Thoracic aorta (tissue), 2 donors: ENCODE measurements around the gene CEP112. TPM values are rescaled to one million over a fixed set of nuclear protein-coding genes. Genes with fewer than 3 reads are reported as not detected.

ENCODE experiments used
- ATAC-seq: fragments of 150-250 bp; one replicate; pipeline ENCODE4 v1.8.0; 2017; ENCODE audit warnings: low read depth; ENCODE audit not compliant: insufficient number of reproducible peaks, low FRiP score
- DNase-seq: peaks from one replicate; pipeline ENCODE4 v3.0.0-alpha.2; 2020; ENCODE audit warnings: low spot score
- H3K27ac ChIP-seq, 2 donors: fragments of 200-600 bp; sonication (generic); 1 replicate in 1 of 2; 2 replicates in 1 of 2; pipeline ENCODE4 v1.5.1; 2016; ENCODE audit warnings: mild to moderate bottlenecking in 2 of 2, moderate library complexity in 2 of 2
- H3K27me3 ChIP-seq: fragments of 200-600 bp; sonication (generic); replicated peaks from 2 replicates; pipeline ENCODE4 v1.6.0; 2016; ENCODE audit warnings: mild to moderate bottlenecking; ENCODE audit not compliant: insufficient read depth
- H3K36me3 ChIP-seq: fragments of 200-600 bp; sonication (generic); one replicate; pipeline ENCODE4 v1.5.1; 2016
- H3K4me1 ChIP-seq, 2 donors: fragments of 200-600 bp; sonication (generic); 1 replicate in 1 of 2; 2 replicates in 1 of 2; pipeline versions ENCODE4 v1.5.1 to v1.6.0; 2016; ENCODE audit warnings: low read depth in 2 of 2, mild to moderate bottlenecking in 1 of 2; ENCODE audit not compliant: control insufficient read depth in 1 of 2
- H3K4me3 ChIP-seq: fragments of 200-600 bp; sonication (generic); 2 replicates; pipeline ENCODE4 v1.5.1; 2016; ENCODE audit warnings: mild to moderate bottlenecking
- H3K9me3 ChIP-seq: fragments of 200-600 bp; sonication (generic); 2 replicates; pipeline ENCODE4 v1.5.1; 2016
- CTCF ChIP-seq: fragments of 200-600 bp; sonication (generic); IDR thresholded peaks from one replicate; pipeline ENCODE4 v1.5.1; 2019; ENCODE audit warnings: antibody characterized with exemption
- total RNA-seq, 2 donors: library from RNA; depleted of rRNA; stranded (reverse); fragments of >200 nt; gene quantifications; one replicate each; pipeline versions ENCODE4 v1.1.0 to v1.2.3, GENCODE V29; 2016

The CEP112 gene
- total RNA-seq, 2 donors from 2014 or later: 13.4 to 19.0 TPM

- no peak for TF ChIP-seq CTCF
- H3K27me3 ChIP-seq: no peaks in the 10 kb centered on the region
- no peaks in the 10 kb centered on the region for H3K9me3 ChIP-seq
- no peak for ATAC-seq
- no peaks in the 10 kb centered on the region for H3K4me1 ChIP-seq
- H3K36me3 ChIP-seq: no peaks in the 10 kb centered on the region
- DNase-seq: no peak
- no peak overlapping the region for H3K27ac ChIP-seq
- H3K4me3 ChIP-seq: no peak overlapping the region
Measured at GRCh38 chr17:65759532-65759931, 432.4 kb downstream of the CEP112 start.

- no peak overlapping the region for H3K27ac ChIP-seq
- no peaks in the 10 kb centered on the region for H3K36me3 ChIP-seq
- H3K4me1 ChIP-seq: peaks cover 0 to 9% of the 10 kb centered on the region in 2 donors
- H3K4me3 ChIP-seq: no peak overlapping the region
- DNase-seq (no peak), ATAC-seq (no peak)
- no peaks in the 10 kb centered on the region for H3K9me3 ChIP-seq
- no peaks in the 10 kb centered on the region for H3K27me3 ChIP-seq
- TF ChIP-seq CTCF: no peak
Measured at GRCh38 chr17:65756760-65757159, 435.2 kb downstream of the CEP112 start.

- no peak for ATAC-seq
- H3K4me1 ChIP-seq: peaks cover 0 to 9% of the 10 kb centered on the region in 2 donors
- TF ChIP-seq CTCF: no peak
Measured at GRCh38 chr17:65755799-65756198, 436.1 kb downstream of the CEP112 start.

GRCh38 chr17:65754630-65755029 is 437.3 kb downstream of the CEP112 start:
- no peak for DNase-seq
- Histone ChIP-seq H3K27ac (no peak overlapping the region), H3K4me3 (no peak overlapping the region), H3K36me3 (no peaks in the 10 kb centered on the region), H3K9me3 (no peaks in the 10 kb centered on the region), H3K4me1 (peaks cover 4 to 9% of the 10 kb centered on the region in 2 donors), H3K27me3 (no peaks in the 10 kb centered on the region)
- no peak for ATAC-seq
- TF ChIP-seq CTCF: no peak

More at GRCh38 chr17:65755799-65756198, 436.1 kb downstream of the CEP112 start:
- Histone ChIP-seq H3K9me3 (no peaks in the 10 kb centered on the region), H3K27me3 (no peaks in the 10 kb centered on the region), H3K4me3 (no peak overlapping the region), H3K36me3 (no peaks in the 10 kb centered on the region), H3K27ac (no peak overlapping the region)
- DNase-seq: no peak

GRCh38 chr17:65754081-65754480 is 437.9 kb downstream of the CEP112 start:
- ATAC-seq: no peak
- H3K27me3 ChIP-seq: no peaks in the 10 kb centered on the region
- TF ChIP-seq CTCF: no peak
- DNase-seq: no peak
- H3K4me1 ChIP-seq: peaks cover 4 to 9% of the 10 kb centered on the region in 2 donors
- no peaks in the 10 kb centered on the region for H3K9me3 ChIP-seq
- no peaks in the 10 kb centered on the region for H3K36me3 ChIP-seq
- H3K4me3 ChIP-seq: no peak overlapping the region
- H3K27ac ChIP-seq: no peak overlapping the region
